HG03354 (cell line): Measurements from ENCODE around the gene ICA1L.

Source experiments
- ATAC-seq: cut with Tn5 transposase; IDR thresholded peaks from one replicate; pipeline ENCODE4 v1.9.1; 2021; ENCODE audit warnings: mild to moderate bottlenecking; ENCODE audit not compliant: unreplicated experiment, poor library complexity, severe bottlenecking

ICA1L gene

GRCh38 chr2:202752071-202752470 lies 119.5 kb downstream of the ICA1L start:
- ATAC-seq, result no peak

DNA sequence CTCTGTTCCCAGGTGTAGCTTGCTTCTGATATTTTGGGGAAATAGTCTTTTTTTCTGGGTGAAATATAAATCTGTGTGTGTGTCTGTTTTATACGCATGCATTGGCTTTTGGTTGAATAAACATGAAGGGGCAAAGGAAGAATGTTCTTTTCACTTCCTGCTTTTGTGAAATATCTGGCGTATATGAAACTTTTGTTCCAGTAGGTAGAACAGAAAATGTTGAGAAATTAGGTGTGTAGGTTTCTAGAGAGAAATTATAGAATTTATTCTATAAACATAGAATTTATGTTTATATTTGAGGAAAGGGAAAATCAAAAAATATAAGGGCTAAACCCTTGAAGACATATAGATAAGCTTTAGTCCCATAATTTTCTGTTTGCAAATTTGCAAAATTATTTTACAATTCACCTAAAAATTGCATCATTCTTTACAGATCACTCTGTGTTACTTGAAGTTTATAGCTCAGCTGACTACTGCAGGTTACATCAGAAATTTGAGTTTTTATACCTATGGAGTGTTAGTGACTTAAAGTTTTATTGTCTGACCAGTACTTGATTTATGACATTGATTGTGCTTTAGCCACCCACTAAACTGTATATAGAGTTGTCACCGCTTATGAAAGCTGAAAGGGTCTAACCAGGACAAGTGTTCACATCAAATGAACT lies 120.7 kb downstream of the ICA1L start:
- no peak for ATAC-seq

- no peak for ATAC-seq
Measured at GRCh38 chr2:202749477-202749876, 122.1 kb downstream of the ICA1L start.

- ATAC-seq, result no peak
Measured at GRCh38 chr2:202743613-202744012, 128.0 kb downstream of the ICA1L start.

- ATAC-seq, result no peak
Measured at GRCh38 chr2:202736826-202737225, 134.7 kb downstream of the ICA1L start.

DNA sequence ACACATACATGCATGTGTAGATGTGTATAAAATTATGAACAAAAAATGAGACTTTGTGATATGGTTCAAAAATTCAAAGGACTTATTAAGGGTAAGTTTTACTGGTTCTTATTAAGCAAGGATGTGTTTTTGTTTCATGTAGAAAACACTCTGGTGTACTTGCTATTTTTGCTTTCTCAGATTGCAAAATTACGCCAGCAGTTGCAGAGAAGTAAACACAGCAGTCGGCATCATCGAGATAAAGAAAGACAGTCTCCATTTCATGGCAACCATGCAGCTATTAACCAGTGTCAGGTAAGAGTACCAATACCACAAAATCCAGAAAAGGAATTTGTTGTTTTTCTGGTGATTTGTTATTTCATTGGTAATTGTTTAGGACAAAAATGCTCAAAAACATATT lies 145.5 kb downstream of the ICA1L start:
- ATAC-seq, result no peak

GRCh38 chr2:202723746-202724145 lies 147.8 kb downstream of the ICA1L start:
- no peak for ATAC-seq
